GM12872 (cell line): ENCODE measurements around the gene YWHAE.

Experiments used
- TF ChIP-seq, protein P1 (sequence below): IDR thresholded peaks from 3 replicates; pipeline ENCODE4 v1.5.1; 2011; ENCODE audit warnings: low read depth, mild to moderate bottlenecking, low read length, moderate library complexity; ENCODE audit not compliant: insufficient read depth

Gene YWHAE

GRCh38 chr17:1435326-1435725 is 35.3 kb upstream of the YWHAE start:
- TF ChIP-seq, protein P1, sequence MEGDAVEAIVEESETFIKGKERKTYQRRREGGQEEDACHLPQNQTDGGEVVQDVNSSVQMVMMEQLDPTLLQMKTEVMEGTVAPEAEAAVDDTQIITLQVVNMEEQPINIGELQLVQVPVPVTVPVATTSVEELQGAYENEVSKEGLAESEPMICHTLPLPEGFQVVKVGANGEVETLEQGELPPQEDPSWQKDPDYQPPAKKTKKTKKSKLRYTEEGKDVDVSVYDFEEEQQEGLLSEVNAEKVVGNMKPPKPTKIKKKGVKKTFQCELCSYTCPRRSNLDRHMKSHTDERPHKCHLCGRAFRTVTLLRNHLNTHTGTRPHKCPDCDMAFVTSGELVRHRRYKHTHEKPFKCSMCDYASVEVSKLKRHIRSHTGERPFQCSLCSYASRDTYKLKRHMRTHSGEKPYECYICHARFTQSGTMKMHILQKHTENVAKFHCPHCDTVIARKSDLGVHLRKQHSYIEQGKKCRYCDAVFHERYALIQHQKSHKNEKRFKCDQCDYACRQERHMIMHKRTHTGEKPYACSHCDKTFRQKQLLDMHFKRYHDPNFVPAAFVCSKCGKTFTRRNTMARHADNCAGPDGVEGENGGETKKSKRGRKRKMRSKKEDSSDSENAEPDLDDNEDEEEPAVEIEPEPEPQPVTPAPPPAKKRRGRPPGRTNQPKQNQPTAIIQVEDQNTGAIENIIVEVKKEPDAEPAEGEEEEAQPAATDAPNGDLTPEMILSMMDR, result no peak

DNA sequence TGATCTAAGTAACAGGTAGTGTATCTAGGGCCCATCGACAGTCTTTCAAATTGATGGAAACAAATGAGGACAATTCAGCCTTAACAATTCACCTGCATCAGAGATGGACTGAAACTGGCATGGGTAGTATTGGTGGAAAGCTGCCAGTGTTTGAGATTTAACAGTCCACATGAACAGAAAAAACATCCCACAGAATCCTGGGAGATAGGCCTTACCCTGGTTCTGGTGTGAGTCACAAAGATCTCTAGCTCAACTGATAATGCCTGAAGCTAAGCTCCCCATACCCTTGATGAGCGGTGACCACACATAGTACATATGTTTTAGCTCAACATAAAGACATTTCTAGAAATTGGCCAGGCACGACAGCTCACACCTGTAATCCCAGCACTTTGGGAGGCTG is 34.1 kb upstream of the YWHAE start:
- TF ChIP-seq, protein P1, result no peak

- TF ChIP-seq, protein P1, result no peak
These were observed 31.6 kb upstream of the YWHAE start for GRCh38 chr17:1431631-1432104.

DNA sequence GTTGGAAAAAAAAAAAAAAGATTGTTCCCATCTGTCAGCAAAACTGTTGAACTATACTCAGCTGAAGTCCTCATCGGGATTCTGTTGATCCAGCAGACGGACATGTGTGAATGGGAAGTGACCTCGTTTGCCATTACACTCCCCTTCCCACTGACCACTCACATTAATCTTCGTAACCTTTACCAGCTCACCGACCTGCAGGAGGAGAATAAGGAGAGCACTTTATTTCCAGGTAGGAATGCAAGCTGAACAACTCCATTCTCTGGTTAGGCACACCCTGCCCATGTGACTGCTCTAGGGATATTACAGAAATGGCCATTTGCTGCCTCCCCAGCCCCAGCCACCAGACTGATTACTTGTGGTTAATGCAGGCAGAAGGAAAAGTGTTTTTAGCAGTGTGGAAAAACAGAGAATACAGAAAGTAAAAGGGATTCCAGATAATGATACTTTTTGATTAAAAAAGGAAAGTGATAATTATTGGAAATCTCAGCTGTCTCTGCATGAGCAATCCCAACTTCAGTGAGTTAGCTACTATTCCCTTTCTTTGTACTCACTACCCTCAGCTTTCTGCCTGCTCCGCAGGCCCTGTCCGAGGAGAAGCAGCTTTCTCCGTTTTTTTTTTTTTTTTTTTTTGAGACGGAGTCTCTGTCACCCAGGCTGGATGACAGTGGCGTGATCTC is 23.6 kb upstream of the YWHAE start:
- TF ChIP-seq, protein P1, result no peak

DNA sequence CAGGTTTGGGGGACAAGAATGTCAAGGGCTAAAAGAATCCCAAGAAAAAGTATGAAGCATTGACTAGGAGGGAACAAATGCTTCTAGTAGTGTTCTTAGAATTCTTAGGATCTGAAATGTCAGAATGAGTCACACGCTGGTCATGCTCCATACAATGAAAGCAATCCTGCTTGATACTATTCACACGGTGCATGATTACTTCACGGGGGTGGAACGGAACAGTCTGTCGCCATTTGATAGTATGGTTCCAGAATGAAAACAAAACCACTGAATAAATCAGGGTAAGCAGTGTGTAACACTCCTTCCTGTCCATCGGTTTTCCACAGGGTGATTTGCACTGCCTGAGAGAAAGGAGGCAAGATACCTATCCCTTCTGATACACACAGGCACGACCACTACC is 22.9 kb upstream of the YWHAE start:
- TF ChIP-seq, protein P1, result no peak

GRCh38 chr17:1421470-1421869 is 21.4 kb upstream of the YWHAE start:
- TF ChIP-seq, protein P1, result no peak

GRCh38 chr17:1420981-1421380 is 21.0 kb upstream of the YWHAE start:
- TF ChIP-seq, protein P1, result no peak

- TF ChIP-seq, protein P1, result no peak
These were observed 20.1 kb upstream of the YWHAE start for GRCh38 chr17:1420163-1420562.
